Stimulated activated naive B cell treated with anti-CD40 and anti-IgM and Interleukin-4, amounts not matched to agents 10 μg/mL and 1 μg/mL and 100 μg/mL, for 72 hours (primary cell): Measurements from ENCODE around the gene CDH5.

Source experiments
- ATAC-seq, 2 donors: fragments of 150-1000 bp; cut with Tn5 transposase; replicated peaks; 2 replicates each; pipeline ENCODE4 v1.10.0; 2021; ENCODE audit warnings: moderate library complexity in 1 of 2
- DNase-seq: peaks from one replicate; pipeline ENCODE4 v3.0.0; 2021
- H3K27ac Mint-ChIP-seq: one replicate; pipeline ENCODE4 v1.8.0; 2022; ENCODE audit warnings: mild to moderate bottlenecking, mixed read lengths
- H3K27me3 Mint-ChIP-seq, 2 donors: one replicate each; pipeline ENCODE4 v1.8.0; 2022; ENCODE audit warnings: mixed read lengths in 2 of 2
- H3K36me3 Mint-ChIP-seq, 2 donors: one replicate each; pipeline ENCODE4 v1.8.0; 2022; ENCODE audit warnings: mixed read lengths in 2 of 2, mild to moderate bottlenecking in 1 of 2
- H3K4me1 Mint-ChIP-seq, 2 donors: one replicate each; pipeline ENCODE4 v1.8.0; 2022; ENCODE audit warnings: mixed read lengths in 2 of 2, mild to moderate bottlenecking in 1 of 2
- H3K4me3 Mint-ChIP-seq, 2 donors: one replicate each; pipeline ENCODE4 v1.8.0; 2022; ENCODE audit warnings: mild to moderate bottlenecking in 2 of 2, mixed read lengths in 2 of 2, moderate library complexity in 1 of 2
- H3K9me3 Mint-ChIP-seq, 2 donors: one replicate each; pipeline ENCODE4 v1.8.0; 2022; ENCODE audit warnings: mixed read lengths in 2 of 2, mild to moderate bottlenecking in 1 of 2

CDH5 gene

GRCh38 chr16:66335704-66336329, 30.7 kb upstream of the CDH5 start:
- H3K4me3 Mint-ChIP-seq: no peak overlapping the region
- H3K27ac Mint-ChIP-seq: no peak overlapping the region
- no peak for DNase-seq
- H3K9me3 Mint-ChIP-seq: peaks cover 7 to 10% of the 10 kb centered on the region in 2 donors
- H3K27me3 Mint-ChIP-seq: peaks cover 27 to 49% of the 10 kb centered on the region in 2 donors
- no peaks in the 10 kb centered on the region for H3K36me3 Mint-ChIP-seq
- no peaks in the 10 kb centered on the region for H3K4me1 Mint-ChIP-seq
- no peak for ATAC-seq

- DNase-seq (no peak), ATAC-seq (no peak)
- H3K27ac Mint-ChIP-seq: no peak overlapping the region
- H3K4me1 Mint-ChIP-seq: no peaks in the 10 kb centered on the region
- no peaks in the 10 kb centered on the region for H3K36me3 Mint-ChIP-seq
- H3K27me3 Mint-ChIP-seq: peaks cover 38 to 48% of the 10 kb centered on the region in 2 donors
- peaks cover 0 to 6% of the 10 kb centered on the region in 2 donors for H3K9me3 Mint-ChIP-seq
- H3K4me3 Mint-ChIP-seq: no peak overlapping the region
These were observed 28.9 kb upstream of the CDH5 start for GRCh38 chr16:66337463-66338188.

GRCh38 chr16:66342294-66342900, 24.1 kb upstream of the CDH5 start:
- no peak overlapping the region for H3K4me3 Mint-ChIP-seq

GRCh38 chr16:66344533-66345145, 21.9 kb upstream of the CDH5 start:
- peaks cover 0 to 1% of the 10 kb centered on the region in 2 donors for H3K4me1 Mint-ChIP-seq
- H3K36me3 Mint-ChIP-seq: no peaks in the 10 kb centered on the region
- H3K27me3 Mint-ChIP-seq: peaks cover 42 to 65% of the 10 kb centered on the region in 2 donors
- no peak overlapping the region for H3K4me3 Mint-ChIP-seq
- H3K9me3 Mint-ChIP-seq: no peaks in the 10 kb centered on the region
- no peak overlapping the region for H3K27ac Mint-ChIP-seq
- ATAC-seq: peak in 1 of 2 donors; percentile 42
- DNase-seq: no peak

More at GRCh38 chr16:66342294-66342900, 24.1 kb upstream of the CDH5 start:
- DNase-seq (no peak), ATAC-seq (no peak)
- H3K9me3 Mint-ChIP-seq: peaks cover 0 to 6% of the 10 kb centered on the region in 2 donors
- H3K27me3 Mint-ChIP-seq: peaks cover 42 to 54% of the 10 kb centered on the region in 2 donors
- no peak overlapping the region for H3K27ac Mint-ChIP-seq
- no peaks in the 10 kb centered on the region for H3K36me3 Mint-ChIP-seq
- peaks cover 0 to 1% of the 10 kb centered on the region in 2 donors for H3K4me1 Mint-ChIP-seq

GRCh38 chr16:66346221-66346620, 20.3 kb upstream of the CDH5 start:
- H3K4me1 Mint-ChIP-seq: peaks cover 0 to 1% of the 10 kb centered on the region in 2 donors
- no peaks in the 10 kb centered on the region for H3K9me3 Mint-ChIP-seq
- H3K27me3 Mint-ChIP-seq: peaks cover 43 to 73% of the 10 kb centered on the region in 2 donors
- H3K4me3 Mint-ChIP-seq: no peak overlapping the region
- no peak overlapping the region for H3K27ac Mint-ChIP-seq
- DNase-seq (no peak), ATAC-seq (no peak)
- no peaks in the 10 kb centered on the region for H3K36me3 Mint-ChIP-seq

GRCh38 chr16:66352304-66352703, 14.2 kb upstream of the CDH5 start:
- no peaks in the 10 kb centered on the region for H3K36me3 Mint-ChIP-seq
- no peak for ATAC-seq
- H3K27ac Mint-ChIP-seq: no peak overlapping the region
- DNase-seq: no peak
- H3K4me1 Mint-ChIP-seq: peaks cover 0 to 1% of the 10 kb centered on the region in 2 donors
- peaks cover 1 to 4% of the 10 kb centered on the region in 2 donors for H3K9me3 Mint-ChIP-seq
- no peak overlapping the region for H3K4me3 Mint-ChIP-seq
- H3K27me3 Mint-ChIP-seq: peaks cover 33 to 62% of the 10 kb centered on the region in 2 donors

GRCh38 chr16:66353055-66353454, 13.4 kb upstream of the CDH5 start:
- Mint-ChIP-seq H3K9me3 (peaks cover 1 to 4% of the 10 kb centered on the region in 2 donors), H3K36me3 (no peaks in the 10 kb centered on the region), H3K27me3 (peaks cover 34 to 58% of the 10 kb centered on the region in 2 donors), H3K4me3 (no peak overlapping the region), H3K27ac (no peak overlapping the region), H3K4me1 (peaks cover 0 to 3% of the 10 kb centered on the region in 2 donors)
- ATAC-seq (no peak), DNase-seq (no peak)

GRCh38 chr16:66354034-66354909, 12.2 kb upstream of the CDH5 start:
- peaks cover 31 to 48% of the 10 kb centered on the region in 2 donors for H3K27me3 Mint-ChIP-seq
- H3K36me3 Mint-ChIP-seq: no peaks in the 10 kb centered on the region
- DNase-seq (no peak), ATAC-seq (no peak)
- H3K4me1 Mint-ChIP-seq: peaks cover 0 to 3% of the 10 kb centered on the region in 2 donors
- H3K27ac Mint-ChIP-seq: no peak overlapping the region
- H3K9me3 Mint-ChIP-seq: peaks cover 1 to 4% of the 10 kb centered on the region in 2 donors
- H3K4me3 Mint-ChIP-seq: no peak overlapping the region

- H3K4me3 Mint-ChIP-seq: no peak overlapping the region
- no peaks in the 10 kb centered on the region for H3K36me3 Mint-ChIP-seq
- H3K9me3 Mint-ChIP-seq: peaks cover 1 to 4% of the 10 kb centered on the region in 2 donors
- DNase-seq (no peak), ATAC-seq (no peak)
- H3K4me1 Mint-ChIP-seq: peaks cover 0 to 3% of the 10 kb centered on the region in 2 donors
- H3K27ac Mint-ChIP-seq: no peak overlapping the region
- H3K27me3 Mint-ChIP-seq: peaks cover 36 to 48% of the 10 kb centered on the region in 2 donors
These were observed 11.0 kb upstream of the CDH5 start for GRCh38 chr16:66355526-66355925.

- ATAC-seq (no peak), DNase-seq (no peak)
- H3K4me3 Mint-ChIP-seq: no peak overlapping the region
- peaks cover 0 to under 1% of the 10 kb centered on the region in 2 donors for H3K9me3 Mint-ChIP-seq
- no peak overlapping the region for H3K27ac Mint-ChIP-seq
- H3K36me3 Mint-ChIP-seq: no peaks in the 10 kb centered on the region
- peaks cover 0 to 5% of the 10 kb centered on the region in 2 donors for H3K4me1 Mint-ChIP-seq
- H3K27me3 Mint-ChIP-seq: peaks cover 44 to 54% of the 10 kb centered on the region in 2 donors
These were observed 9.0 kb upstream of the CDH5 start for GRCh38 chr16:66357523-66357928.

GRCh38 chr16:66358231-66358630, 8.3 kb upstream of the CDH5 start:
- Mint-ChIP-seq H3K27ac (no peak overlapping the region), H3K36me3 (no peaks in the 10 kb centered on the region), H3K9me3 (no peaks in the 10 kb centered on the region), H3K4me1 (peaks cover 0 to 5% of the 10 kb centered on the region in 2 donors), H3K4me3 (no peak overlapping the region), H3K27me3 (peaks cover 45 to 59% of the 10 kb centered on the region in 2 donors)
- no peak for DNase-seq
- ATAC-seq: no peak

- Mint-ChIP-seq H3K9me3 (no peaks in the 10 kb centered on the region), H3K27me3 (peaks cover 43 to 63% of the 10 kb centered on the region in 2 donors)
These were observed 7.5 kb upstream of the CDH5 start for GRCh38 chr16:66359012-66359411.

GRCh38 chr16:66359811-66360608, 6.5 kb upstream of the CDH5 start:
- Mint-ChIP-seq H3K27me3 (peaks cover 49 to 68% of the 10 kb centered on the region in 2 donors), H3K4me1 (peaks cover 0 to 5% of the 10 kb centered on the region in 2 donors), H3K27ac (no peak overlapping the region), H3K4me3 (no peak overlapping the region), H3K9me3 (no peaks in the 10 kb centered on the region), H3K36me3 (no peaks in the 10 kb centered on the region)
- ATAC-seq: no peak
- no peak for DNase-seq

More at GRCh38 chr16:66359012-66359411, 7.5 kb upstream of the CDH5 start:
- H3K27ac Mint-ChIP-seq: no peak overlapping the region
- peaks cover 0 to 5% of the 10 kb centered on the region in 2 donors for H3K4me1 Mint-ChIP-seq
- no peak overlapping the region for H3K4me3 Mint-ChIP-seq
- ATAC-seq: no peak
- DNase-seq: no peak
- no peaks in the 10 kb centered on the region for H3K36me3 Mint-ChIP-seq
